Measurements from ENCODE around the gene APRT.

DNA sequence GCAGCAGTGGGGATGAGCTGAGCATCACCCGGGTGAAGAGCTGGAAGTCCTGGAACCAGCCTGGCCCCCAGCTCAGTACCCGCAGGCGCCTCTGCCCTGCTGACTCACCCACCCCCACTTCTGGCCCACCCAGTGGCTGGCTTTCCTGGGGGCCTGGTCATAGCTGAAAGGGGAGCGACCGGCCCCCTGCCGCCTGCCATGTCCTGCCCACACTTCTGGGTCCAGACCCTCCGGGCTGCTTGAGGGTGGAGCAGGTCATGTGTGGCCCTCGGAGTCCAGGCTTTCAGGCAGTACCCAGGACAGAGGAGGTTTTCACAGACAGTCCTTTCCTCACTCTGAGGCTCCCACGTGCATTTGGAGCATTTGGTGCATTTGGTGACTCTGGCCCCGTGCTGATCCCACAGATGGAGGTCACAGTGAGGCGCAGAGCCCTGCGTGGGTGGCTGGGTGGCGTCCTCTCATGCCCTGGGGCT lies 19.6 kb downstream of the APRT start:
- TF ChIP-seq, protein P1, sequence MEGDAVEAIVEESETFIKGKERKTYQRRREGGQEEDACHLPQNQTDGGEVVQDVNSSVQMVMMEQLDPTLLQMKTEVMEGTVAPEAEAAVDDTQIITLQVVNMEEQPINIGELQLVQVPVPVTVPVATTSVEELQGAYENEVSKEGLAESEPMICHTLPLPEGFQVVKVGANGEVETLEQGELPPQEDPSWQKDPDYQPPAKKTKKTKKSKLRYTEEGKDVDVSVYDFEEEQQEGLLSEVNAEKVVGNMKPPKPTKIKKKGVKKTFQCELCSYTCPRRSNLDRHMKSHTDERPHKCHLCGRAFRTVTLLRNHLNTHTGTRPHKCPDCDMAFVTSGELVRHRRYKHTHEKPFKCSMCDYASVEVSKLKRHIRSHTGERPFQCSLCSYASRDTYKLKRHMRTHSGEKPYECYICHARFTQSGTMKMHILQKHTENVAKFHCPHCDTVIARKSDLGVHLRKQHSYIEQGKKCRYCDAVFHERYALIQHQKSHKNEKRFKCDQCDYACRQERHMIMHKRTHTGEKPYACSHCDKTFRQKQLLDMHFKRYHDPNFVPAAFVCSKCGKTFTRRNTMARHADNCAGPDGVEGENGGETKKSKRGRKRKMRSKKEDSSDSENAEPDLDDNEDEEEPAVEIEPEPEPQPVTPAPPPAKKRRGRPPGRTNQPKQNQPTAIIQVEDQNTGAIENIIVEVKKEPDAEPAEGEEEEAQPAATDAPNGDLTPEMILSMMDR (IDR thresholded peaks at IDR 0.05; ENCODE audit: low read depth, low read length) = no peak
- no peak for TF ChIP-seq EZH2phosphoT487 (IDR thresholded peaks at IDR 0.05; ENCODE audit: low read depth)

Measured in OCI-LY3 (cell line).